A673 (cell line): ENCODE results near the gene KCNK5.

Experiments used
- CTCF ChIP-seq: fragments of 300-800, 200-600 bp; sonication (generic); conservative IDR thresholded peaks from 2 replicates; pipeline ENCODE4 v1.5.1; 2017; ENCODE audit warnings: low read depth, mild to moderate bottlenecking, antibody characterized with exemption, low read length, moderate library complexity, mixed read lengths
- EZH2 ChIP-seq: fragments of 200-600 bp; sonication (generic); IDR thresholded peaks from 2 replicates; pipeline ENCODE4 v1.6.1; 2017; ENCODE audit warnings: borderline replicate concordance, low read depth, mild to moderate bottlenecking, mixed read lengths, antibody characterized with exemption, low read length; ENCODE audit not compliant: poor library complexity, severe bottlenecking

- no peak for TF ChIP-seq EZH2
- peak; percentile 57 for TF ChIP-seq CTCF
These were observed 39.2 kb downstream of the KCNK5 start for GRCh38 chr6:39189915-39190544.
